HFF-Myc (cell line): ENCODE results near the gene EVI5.
A peak's percentile ranks its signal among the peaks of the same experiment; 100 is the strongest.

Source experiments
- DNase-seq: peaks from one replicate; pipeline ENCODE4 v3.0.0-alpha.2; 2011; ENCODE audit warnings: low read depth; ENCODE audit errors: extremely low read depth
- H3K4me3 ChIP-seq: replicated peaks from 2 replicates; pipeline ENCODE4 v1.5.1; 2011; ENCODE audit warnings: low read depth, mild to moderate bottlenecking, control low read depth, low read length
- TF ChIP-seq, protein P1 (sequence below): IDR thresholded peaks from 2 replicates; pipeline ENCODE4 v1.5.1; 2012; ENCODE audit warnings: mild to moderate bottlenecking, low read depth, low read length, control low read depth; ENCODE audit errors: missing control alignments

EVI5 gene

DNA sequence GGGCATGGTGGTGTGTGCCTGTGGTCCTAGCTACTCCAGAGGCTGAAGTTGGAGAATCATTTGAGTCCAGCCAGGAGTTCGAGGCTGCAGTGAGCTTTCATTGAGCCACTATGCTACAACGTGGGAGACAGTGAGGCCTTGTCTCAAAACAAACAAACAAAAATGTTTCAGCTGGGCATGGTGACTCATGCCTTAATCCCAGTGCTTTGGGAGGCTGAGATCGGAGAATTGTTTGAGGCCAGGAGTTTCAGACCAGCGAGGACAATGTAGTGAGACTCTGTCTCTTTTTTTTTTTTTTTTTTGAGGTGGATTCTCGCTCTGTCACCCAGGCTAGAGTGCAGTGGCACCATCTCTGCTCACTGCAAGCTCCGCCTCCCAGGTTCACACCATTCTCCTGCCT lies 41.9 kb upstream of the EVI5 start:
- no peak overlapping the region for H3K4me3 ChIP-seq
- no peak for DNase-seq
- TF ChIP-seq, protein P1, sequence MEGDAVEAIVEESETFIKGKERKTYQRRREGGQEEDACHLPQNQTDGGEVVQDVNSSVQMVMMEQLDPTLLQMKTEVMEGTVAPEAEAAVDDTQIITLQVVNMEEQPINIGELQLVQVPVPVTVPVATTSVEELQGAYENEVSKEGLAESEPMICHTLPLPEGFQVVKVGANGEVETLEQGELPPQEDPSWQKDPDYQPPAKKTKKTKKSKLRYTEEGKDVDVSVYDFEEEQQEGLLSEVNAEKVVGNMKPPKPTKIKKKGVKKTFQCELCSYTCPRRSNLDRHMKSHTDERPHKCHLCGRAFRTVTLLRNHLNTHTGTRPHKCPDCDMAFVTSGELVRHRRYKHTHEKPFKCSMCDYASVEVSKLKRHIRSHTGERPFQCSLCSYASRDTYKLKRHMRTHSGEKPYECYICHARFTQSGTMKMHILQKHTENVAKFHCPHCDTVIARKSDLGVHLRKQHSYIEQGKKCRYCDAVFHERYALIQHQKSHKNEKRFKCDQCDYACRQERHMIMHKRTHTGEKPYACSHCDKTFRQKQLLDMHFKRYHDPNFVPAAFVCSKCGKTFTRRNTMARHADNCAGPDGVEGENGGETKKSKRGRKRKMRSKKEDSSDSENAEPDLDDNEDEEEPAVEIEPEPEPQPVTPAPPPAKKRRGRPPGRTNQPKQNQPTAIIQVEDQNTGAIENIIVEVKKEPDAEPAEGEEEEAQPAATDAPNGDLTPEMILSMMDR, result no peak

DNA sequence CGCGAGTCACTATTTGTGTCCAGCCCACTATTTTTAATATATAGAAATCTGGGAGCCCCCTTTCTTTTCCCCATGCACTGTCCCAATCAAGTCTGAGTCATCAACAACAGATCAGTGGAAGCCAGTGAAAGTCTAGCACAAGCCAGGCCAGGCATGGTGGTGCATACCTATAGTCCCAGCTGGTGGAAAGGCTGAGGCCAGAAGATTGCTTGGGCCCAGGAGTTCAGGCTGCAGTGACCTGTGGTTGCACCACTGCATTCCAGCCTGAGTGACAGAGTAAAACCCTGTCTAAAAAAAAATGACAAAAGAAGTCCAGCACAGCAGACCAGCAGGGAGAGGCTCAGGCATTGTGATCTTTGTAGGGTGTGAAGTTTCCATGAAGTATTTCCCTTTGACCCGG lies 38.0 kb upstream of the EVI5 start:
- no peak overlapping the region for H3K4me3 ChIP-seq
- TF ChIP-seq, protein P1, result no peak
- DNase-seq, result no peak

DNA sequence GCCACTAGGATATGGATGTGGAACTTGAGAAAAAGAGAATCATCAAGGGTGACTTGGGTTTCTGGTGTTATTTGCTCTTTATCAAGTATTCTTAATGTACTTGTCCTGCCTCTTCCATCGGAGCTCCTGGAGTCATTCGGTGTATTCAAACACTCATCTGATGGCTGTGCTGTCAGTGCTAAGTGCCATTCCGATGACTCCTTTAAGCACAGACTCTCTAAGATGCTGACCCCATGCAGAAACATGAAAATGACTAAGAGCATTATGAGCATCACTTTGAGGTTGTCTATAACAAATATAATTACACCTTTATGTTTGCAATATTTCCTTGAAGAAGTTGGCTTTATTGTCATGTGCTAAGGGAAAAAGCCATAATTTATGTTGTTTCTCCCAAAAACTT lies 35.6 kb upstream of the EVI5 start:
- TF ChIP-seq, protein P1, result no peak
- no peak overlapping the region for H3K4me3 ChIP-seq
- DNase-seq, result no peak

DNA sequence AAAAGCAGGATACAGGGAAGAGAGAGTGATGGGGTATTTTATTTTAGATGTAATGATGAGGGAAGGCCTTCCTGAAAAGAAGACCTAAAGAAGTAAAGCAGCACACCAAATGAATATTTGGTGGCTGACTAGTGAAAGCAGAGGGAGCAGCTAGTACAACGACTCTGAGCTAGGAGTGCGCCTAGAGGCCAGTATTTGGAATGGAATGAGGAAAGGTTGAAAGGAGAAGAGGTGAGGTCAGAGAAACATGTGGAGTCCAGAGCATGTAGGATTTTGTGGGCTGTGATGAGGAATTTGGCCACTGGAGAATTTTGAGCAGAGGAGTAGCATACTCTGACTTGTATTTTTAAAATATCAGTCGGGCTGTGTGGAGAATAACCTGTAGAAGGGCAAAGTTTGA lies 35.1 kb upstream of the EVI5 start:
- no peak overlapping the region for H3K4me3 ChIP-seq
- TF ChIP-seq, protein P1, result no peak
- DNase-seq, result no peak

DNA sequence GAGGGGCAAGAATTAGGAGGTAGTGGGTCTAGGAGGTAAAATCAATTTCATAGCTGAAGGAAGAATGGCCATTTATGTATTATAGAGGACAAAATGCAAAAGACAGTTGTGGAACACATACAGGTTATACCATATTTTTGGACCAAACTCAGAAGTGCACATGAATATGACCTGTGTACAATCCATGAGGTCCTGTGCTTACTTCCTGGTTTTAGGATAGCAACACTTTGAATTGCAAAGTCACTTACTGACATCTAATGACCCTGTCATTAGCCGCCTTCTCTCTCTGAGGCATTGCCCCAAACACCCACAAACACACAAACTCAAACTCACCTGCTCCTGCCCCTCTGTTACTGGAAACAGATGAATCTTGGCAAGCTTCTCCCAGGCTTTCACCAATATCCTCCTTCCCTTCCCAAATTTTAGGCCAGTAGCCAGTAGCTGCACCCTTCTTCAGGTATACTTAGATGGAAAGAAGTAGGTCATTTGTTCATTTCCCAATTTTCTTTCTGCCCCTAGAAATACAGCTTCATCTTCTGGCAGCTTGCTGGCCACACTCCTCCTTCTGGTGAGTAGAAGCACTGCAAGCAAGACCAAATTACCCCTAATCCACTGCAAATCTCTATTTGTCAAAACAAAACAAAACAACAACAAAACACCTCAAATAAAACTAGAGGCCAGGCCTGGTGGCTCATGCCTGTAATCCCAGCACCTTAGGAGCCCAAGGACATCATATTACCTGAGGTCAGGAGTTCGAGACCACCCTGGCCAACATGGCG lies 33.3 kb upstream of the EVI5 start:
- no peak overlapping the region for H3K4me3 ChIP-seq
- DNase-seq, result no peak
- TF ChIP-seq, protein P1, result peak; percentile 75

DNA sequence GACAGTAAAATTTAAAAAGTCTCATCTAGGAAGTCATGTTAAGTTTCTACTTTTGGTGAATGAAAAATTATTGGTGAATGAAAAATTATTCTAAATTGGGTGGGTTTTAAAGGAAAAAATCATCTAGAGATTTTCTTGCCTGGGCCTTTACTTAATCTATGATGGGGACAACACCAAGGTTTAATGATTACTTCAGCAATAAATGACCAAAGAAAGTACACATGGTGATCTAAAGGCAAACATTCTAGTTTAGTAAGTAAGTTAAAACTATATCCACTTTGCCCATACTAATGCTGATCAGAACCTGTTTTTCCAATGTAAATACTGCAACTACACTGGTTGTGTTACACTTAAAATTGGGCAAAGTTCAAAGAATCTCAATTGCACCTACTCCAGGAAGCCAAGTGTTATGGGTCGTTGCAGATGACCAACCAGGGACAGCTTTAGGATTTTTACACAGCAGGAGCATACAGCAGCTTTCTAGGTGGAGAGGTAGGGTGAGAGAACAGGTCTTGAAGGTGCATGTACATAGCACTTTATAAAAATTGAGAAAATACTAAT lies 32.3 kb upstream of the EVI5 start:
- H3K4me3 ChIP-seq, result no peak overlapping the region
- TF ChIP-seq, protein P1, result no peak
- no peak for DNase-seq

DNA sequence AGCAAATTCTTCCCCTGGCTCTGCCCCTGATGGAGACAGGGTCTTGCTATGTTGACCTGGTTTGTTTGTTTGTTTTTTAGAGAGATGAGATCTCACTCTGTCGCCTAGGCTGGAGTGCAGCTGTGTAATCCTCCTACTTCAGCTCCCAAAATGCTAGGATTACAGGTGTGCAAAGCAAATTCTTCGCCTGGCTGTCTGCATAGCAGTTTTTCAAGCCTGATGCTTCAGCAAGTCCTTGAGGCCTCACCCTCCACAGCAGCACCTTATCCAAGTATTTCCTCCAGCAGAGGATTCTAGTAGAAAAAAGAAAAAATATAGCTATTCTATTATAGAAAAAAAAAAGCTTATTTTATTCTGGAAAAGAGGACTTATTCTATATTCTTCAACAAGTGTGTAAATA lies 31.8 kb upstream of the EVI5 start:
- TF ChIP-seq, protein P1, result no peak
- DNase-seq, result no peak
- no peak overlapping the region for H3K4me3 ChIP-seq
